GM18520 (cell line): Measurements from ENCODE around the gene MKLN1.

Source experiments
- ATAC-seq: cut with Tn5 transposase; IDR thresholded peaks from one replicate; pipeline ENCODE4 v1.9.1; 2021; ENCODE audit not compliant: unreplicated experiment

The MKLN1 gene

DNA sequence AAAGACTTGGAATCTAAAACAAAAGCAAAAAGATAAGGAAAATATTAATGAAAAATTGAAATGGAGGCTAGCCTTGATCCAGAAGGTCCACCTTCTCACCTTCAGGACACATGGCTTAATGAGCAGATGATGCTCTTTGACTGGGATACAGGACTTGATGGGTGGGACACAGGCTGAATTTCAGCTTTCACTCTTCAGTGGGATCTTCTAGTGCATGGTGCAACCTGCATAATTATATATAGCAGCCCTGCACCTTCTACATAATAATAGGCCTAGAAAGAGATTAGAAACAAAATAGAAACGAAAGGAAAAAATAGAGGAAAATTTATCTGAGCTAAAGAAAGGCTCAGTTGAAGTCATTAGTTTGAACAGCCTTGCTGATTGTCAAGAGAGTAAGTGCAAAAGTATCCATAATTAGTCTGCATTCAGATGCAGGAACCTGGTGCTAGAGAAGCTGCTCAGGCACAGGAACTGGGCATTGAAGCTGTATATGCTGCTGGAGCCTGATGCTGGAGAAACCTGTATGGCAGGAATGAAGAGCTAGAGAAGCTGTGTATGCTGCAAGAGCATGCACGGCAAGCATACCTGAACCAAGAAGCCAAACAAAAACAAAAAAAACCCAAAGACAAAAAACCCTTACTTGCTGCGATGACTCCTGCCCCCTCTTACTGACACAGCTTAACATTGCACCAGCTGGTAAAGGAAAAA is 19.4 kb downstream of the MKLN1 start:
- ATAC-seq, result no peak

DNA sequence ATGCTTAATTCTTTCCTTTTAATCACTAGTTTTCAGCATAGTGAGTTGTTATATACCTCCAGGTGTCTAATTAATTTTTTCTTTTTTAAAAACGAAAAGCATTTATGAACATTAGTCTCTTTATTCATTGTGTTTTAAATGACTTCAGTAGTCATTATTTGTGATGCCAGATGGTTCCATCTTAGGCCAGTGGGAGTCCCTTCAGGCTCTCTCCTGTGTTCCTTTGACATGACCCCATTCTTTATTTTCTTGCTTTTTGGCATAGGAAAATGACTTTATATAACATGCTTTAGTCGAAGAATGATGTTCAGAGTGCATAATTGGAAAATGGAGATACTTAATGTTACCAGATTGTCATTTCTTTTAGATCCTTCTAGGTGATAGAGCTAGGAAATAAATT is 24.4 kb downstream of the MKLN1 start:
- ATAC-seq, result no peak

DNA sequence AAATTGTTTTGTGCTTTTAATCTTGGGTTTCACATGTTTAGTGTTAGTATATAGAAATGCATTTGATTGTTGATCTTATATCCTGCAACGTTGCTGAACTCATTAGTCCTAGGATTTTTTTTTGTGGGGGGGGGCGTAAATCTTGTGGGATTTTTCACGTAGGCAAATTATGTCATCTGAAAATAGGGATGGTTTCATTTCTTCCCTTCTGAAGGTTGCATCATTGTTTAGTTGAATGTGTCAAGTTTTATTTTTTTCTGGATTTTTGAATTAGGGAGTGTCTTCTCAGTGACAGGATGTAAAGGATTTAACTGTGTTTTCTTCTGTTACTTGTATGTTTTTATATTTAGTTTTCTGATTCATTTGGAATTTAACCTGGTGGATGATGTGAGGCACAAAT is 26.7 kb downstream of the MKLN1 start:
- no peak for ATAC-seq

DNA sequence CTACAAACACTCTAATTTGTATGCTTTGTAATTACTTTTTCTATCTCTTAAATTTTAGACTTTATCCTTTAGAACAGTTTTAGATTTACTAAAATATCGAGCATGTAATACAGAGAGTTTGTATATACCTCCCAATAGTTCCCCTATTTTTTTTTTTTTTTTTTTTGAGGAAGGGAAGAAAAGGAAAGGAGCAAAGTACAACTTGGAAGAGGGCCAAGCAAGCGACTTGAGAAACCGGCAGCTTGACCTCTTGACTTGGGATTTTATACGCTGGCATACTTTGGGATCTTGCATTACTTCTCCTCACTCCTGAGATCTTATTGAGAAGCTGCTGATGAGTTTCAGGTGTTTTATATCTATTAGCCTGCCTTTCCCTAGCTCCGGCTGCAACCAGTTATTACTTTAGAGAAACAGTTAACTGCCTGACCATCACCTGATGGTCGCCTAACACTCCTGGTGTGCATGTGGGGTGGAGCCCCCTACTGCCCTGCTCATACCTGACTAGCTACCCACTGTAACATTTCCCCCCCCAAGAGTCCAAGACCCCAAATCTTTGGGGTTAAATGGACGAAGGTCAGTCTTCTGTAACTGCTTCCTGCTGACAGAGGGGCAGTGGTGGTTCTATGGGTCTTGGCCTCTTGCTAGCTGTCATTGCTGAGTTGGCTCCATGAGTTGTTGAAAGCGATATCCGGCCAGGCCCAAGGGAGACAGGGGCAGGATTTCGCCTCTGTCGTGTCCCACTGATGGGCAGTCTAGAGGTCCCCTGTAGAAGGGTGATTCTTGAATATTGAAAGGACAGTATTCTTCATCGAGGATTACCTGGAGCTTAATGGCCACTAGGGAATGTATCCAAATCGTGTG is 28.5 kb downstream of the MKLN1 start:
- no peak for ATAC-seq

DNA sequence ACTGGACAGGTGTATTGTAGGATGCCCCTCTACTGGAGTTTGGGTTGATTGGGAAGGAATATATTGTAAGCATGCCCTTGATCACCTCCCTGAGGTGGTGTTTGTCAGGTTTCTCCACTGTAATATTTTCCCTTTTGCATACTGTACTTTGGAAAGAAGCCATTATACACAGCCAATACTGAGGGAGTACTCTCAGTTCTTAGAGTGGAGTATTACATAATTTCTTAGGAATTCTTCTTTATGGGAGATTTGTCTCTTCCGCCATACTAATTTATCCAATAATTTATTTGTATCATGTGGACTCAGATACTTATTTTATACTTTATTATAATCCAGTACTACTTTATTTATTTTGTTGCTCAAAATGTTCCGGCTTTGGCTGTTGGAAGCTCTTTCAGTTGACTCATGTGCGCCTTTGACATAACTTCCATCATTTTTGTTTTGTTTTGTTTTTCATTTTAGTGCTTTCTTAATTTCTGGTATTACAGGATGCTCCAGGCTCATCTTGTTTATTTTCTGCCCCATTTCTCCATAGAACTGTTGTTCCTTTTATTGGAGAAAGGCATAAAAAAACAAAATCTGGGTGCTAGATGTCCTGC is 29.7 kb downstream of the MKLN1 start:
- ATAC-seq, result no peak

DNA sequence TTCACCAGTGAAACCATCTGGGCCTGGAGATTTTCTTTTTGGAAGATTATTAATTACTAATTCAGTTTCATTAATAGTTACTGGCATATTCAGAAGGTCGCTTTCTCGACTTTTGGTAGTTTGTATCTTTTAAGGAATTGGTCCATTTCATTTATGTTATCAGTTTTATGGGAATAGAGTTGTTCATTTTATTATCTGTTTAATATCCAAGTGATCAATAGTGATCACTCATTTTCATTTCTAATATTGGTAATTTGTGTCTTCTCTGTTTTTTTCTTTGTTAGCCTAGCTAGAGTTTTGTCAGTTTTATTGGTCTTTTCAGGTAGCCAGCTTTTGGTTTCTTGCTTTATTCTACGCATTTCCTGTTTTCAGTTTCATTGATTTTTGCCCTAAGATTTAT is 31.0 kb downstream of the MKLN1 start:
- ATAC-seq, result no peak

DNA sequence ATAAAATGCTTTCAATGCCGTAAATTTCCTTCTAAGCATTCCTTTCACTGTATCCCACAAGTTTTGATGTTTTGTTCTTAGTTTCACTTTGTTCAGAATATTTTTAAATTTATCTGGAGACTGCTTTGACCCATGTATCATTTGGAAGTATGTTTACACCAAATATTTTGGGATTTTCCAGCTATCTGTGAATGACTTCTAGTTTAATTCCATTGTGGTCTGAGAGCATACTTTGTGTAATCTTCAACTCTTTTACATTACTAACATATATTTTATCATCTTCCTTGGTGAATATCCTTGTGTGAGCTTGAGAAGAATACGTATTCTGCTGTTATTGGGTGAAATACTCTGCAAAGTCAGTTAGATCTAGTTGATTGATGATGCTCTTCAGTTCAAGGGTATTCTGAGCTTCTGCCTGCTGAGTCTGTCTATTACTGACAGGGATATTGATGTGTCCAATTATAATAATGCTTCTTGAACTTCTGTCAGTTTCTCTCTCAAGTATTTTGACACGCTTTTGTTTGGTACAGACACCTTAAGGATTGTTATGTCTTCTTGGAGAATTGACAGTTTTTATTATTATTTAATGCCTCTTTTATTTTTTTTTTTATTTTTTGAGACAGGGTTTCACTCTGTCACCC is 31.6 kb downstream of the MKLN1 start:
- no peak for ATAC-seq

DNA sequence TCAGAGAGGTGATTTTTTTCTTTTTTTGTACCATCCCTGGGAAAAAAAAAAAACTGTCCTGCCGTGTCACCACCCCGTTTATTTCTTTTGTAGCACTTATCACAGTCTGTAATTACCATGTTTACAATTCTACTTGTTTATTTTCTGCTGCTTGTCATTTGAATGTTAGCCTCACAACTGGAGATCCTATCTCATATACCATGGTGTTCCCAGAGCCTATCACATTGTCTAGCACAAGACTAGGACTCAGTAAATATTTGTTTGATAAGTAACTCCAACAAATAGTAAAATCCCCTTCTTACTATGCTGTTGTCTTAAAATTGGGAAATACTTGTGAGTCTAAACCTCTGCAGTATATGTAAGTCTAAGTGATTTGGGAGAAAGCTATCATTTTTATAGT is 36.0 kb downstream of the MKLN1 start:
- ATAC-seq, result no peak

DNA sequence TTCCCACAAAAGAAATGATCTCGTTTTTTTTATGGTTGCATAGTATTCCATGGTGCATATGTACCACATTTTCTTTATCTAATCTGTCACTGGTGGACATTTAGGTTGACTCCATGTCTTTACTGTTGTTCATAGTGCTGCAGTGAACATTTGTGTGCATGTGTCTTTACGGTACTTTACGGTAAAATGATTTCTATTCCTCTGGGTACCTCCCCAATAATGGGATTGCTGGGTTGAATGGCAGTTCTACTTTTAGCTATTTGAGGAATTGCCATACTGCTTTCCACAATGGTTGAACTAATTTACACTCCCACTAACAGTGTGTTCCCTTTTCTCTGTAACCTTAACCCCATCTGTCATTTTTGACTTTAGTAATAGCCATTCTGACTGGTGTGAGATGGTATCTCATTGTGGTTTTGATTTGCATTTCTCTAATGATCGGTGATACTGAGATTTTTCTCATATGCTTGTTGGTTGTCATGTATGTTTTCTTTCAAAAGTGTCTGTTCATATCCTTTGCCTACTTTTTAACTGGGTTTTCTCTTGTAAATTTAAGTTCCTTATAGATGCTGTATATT is 37.2 kb downstream of the MKLN1 start:
- no peak for ATAC-seq

DNA sequence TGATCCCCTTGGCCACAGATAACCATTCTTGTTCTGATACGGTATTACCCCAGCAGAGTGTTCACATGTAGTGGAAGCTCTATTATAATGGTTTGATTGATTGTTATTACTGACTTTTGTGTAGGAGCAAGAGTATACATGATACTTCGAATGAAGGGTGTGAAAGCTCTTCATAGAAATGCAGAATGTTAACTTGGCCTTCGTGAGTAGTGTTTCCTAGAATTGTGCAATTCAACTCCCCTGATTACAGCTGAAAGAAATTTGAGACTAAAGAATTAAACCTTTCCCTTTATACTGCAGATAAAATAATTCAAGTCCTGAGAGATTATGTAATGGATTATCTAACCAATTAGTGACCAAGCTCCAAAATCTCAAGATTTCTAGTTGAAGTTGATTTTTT is 38.2 kb downstream of the MKLN1 start:
- ATAC-seq, result no peak

DNA sequence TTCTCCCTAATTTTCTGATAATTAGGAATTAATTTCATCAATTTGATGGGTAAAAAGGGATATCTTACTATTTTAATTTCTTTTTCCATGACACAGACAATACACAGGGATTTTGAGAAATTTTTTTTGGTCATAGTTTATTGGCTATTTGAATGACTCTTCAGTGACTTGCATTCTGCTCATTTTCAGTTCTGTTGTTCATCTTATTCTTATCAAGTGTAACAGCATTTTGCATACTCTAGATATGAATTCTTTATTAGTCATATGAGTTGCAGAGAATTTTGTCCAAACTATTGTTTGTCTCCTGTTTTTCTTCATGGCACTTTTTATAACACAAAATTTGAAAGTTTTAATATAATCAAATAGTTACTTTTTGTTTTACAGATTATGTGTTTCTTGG is 41.7 kb downstream of the MKLN1 start:
- no peak for ATAC-seq

DNA sequence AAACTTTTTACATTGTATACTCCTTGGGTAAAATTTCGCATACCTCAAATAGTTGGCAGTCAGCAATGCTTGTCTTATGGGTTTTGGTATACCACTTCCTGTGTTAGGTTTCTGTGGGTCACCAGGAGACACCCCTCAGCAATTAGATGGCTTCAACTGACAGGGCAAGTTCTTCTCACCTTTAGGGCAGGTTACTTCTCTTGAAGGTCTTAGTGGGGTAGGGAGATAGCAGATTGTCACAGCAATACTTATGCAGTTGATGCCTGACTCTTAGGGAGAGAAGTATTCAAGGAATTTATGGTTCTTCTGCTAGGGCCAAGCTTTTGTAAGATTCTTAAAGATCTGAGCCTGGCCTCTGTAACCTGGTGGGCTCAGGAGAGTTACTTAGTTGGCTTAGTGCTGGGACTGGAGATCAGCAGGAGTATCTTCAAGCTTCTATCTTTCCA is 42.9 kb downstream of the MKLN1 start:
- peak; percentile 74 for ATAC-seq

DNA sequence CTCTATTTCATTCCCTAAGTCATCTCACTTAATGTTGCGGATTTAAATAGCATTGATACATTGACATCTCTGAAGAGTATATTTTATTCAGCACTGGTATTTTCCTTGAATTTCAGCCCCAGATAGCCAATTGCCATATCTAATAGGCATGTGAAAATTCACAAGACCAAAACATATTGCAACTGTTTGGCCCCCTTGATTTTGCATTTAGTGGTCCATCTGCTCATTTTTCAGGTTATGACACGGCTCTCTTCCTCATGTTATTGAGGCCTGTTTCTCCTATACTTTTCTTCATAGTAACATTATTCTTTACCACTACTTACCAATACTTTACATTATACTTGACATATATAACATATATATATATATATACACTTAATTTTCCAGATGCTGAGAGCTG is 43.7 kb downstream of the MKLN1 start:
- ATAC-seq, result no peak

DNA sequence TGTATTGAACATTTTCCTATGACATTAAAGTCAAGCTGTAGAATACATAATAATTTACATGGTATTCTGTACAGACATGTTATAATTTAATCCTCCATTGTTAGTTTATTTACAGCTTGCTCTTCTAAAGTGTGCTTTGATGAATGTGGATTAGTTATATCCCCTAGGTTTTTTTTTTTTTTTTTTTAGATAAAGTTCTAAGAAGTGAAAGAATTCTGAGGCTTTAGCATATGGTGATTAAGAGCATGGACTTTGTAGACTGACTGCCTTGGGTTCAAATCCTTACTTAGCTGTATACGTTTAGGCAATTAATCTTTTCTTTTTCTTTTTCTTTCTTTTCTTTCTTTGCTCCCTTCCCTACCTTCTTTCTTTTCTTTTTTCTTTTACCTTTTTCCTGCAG is 44.9 kb downstream of the MKLN1 start:
- no peak for ATAC-seq

DNA sequence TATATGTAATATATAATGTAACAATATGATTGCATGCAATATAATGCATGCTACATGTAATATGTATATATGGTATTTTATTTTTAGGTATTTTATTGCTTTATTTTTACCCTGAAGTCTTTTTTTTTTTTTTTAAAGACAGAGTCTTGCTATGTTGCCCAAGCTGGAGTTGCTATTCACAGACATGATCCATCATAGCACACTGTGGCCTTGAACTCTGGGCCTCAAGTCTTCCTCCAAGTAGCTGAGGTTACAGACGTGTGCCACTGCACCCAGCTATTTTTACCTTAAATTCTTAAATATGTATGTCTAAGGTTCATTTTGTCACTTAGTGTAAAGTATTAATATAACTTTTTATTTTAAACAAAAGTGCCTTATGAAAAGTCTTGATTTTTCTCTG is 47.1 kb downstream of the MKLN1 start:
- no peak for ATAC-seq

DNA sequence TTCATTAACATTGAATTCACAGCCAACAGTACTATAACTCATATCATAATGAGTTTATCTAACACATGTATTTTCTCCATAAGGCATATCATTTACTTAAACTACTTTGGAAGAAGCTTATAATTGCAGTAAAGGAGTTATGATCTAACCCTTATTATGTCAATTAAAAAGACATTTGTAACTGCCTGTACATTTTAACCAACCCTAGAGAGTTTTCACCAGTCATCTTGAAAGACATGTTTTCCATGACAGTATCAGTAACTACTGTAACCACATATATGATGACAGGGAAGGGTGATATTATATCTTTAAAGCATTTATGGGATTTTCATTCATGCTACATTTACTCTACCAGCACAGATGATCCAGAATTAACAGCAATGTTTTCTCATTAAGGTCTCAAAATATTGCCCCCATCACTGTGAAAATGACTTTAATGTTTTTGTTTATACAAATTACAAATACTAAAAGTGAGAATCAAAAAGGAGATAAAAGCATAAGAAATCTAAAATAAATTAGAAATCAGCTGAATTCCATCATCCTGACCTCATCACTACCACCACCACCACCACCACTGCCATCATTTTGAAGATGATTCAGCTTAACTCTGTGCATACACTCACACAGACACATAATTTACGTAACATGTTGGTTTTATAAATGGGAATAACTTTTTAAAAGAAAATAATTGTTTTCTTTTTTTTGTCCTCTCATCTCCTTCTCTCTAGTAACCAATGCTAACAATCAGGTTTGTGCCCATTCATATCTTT is 53.6 kb downstream of the MKLN1 start:
- no peak for ATAC-seq

DNA sequence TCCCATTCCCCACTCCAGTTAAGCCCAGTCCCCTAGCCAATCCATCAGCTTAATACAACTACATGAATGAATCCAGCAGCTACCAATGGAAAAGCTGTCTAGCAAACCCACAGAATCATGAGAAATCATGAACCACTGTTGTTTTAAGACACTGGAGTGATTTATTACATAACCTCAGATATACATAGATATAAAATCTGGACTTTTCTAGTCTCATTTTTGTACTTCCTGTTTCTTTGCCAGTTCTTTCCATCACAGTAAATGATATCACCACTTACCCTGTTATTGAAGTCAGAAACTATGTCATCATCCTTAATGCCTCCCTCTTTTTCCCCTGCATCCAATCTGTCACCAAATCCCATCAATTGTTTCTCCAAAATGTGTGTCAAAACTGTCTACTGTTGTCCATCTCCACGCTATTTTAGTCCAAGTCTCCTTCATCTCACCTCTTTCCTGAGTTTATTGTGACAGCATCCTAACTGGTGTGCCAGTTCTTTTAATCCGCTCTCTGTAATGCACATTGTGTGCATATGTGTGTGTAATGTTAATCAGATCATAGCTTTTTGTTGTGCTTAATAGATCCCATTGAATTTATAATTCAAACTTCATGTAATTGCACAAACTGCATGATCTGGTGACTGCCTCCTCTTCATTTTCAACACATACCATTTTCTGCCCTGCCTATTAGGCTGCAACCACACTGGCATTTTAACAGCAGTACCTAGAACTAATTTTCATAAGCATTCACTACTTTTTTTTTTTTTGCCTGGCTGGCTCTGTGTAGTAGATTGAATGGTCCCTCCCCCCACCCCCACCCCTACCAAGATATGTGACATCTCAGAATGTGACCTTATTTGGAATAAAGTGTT is 56.0 kb downstream of the MKLN1 start:
- ATAC-seq, result no peak

DNA sequence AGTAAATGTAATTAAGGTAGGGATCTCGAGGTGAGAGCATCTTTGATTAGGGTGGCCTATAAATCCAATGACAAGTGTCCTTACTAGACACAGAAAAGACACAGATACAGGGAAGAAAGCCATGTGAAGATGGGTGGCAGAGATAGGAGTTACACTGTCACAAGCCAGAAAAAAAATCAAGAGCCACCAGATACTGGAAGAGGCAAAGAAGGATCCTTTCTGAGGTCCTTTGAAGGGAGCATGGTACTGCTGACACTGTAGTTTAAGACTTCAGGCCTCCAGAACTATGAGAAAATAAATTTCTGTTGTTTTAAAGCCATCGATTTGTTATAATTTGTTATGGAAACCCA is 56.6 kb downstream of the MKLN1 start:
- no peak for ATAC-seq

DNA sequence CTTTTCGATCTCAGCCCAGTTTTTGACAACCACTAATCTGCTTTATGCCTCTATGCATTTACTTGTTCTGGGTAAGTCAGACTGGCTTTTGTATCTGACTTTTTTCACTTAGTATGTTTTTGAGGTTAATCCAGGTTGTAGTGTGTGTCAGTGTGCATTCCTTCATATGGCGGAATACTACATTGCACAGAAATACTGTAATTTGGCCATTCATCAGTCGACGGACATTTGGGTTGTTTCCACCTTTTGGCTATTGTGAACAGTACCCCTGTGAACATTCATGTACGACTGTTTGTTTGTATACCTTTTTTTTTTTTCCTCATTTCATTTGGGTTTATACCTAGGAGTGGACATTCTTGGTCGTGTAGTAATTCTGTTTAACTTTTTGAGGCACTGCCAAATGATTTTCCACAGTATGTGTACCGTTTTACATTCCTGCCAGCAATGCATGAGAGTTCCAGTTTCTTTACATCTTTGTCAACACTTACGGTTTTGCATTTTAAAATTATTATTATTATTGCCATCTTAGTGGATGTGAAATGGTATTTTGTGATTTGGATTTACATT is 57.4 kb downstream of the MKLN1 start:
- no peak for ATAC-seq
